ENCODE measurements around the gene IFT122.
"Not testable (repeated sequence)": the region's sequence is repeated elsewhere in the genome, so short reads cannot be mapped to it uniquely, and the experiment has no call there.

IFT122 gene

DNA sequence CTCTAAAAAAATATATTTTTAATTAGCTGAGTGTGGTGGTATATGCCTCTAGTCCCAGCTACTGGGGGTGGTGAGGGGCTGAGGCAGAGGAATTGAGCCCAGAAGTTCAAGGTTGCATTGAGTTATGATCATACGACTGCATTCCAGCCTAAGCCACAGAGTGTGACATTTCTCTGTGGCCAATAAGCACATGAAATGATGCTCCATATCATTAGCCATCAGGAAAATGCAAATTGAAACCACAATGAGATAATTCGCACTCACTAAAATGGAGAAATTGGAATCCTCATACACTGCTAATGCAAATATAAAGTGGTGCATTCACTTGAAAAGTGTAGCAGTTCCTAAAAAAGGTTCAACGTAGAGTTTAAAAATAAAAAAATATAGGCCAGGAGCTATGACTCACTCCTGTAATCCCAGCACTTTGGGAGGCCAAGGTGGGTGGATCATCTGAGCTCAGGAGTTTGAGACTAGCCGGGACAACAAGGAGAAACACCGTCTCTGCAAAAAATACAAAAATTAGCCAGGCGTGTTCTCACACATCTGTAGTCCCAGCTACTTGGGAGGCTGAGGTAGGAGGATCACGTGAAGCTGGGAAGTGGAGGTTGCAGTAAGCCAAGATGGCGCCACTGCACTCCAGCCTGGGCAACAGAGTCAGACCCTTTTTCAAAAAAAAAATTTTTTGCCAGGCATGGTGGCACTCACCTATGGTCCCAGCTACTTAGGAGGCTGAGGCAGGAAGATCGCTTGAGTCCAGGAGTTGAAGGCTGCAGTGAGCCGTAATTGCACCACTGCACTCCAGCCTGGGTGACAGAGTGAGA is 35.2 kb downstream of the IFT122 start:
- in situ Hi-C loops (cut with HindIII; ENCODE audit: low pct_unique_long_range_greater_than_20kb, low sequenced_read_pairs): no loop called here
- TF ChIP-seq JUND (IDR thresholded peaks at IDR 0.05; ENCODE audit: low read depth): no peak
- DNase-seq (ENCODE audit: low read depth in 1 of 2, low spot score in 1 of 2): no peak

DNA sequence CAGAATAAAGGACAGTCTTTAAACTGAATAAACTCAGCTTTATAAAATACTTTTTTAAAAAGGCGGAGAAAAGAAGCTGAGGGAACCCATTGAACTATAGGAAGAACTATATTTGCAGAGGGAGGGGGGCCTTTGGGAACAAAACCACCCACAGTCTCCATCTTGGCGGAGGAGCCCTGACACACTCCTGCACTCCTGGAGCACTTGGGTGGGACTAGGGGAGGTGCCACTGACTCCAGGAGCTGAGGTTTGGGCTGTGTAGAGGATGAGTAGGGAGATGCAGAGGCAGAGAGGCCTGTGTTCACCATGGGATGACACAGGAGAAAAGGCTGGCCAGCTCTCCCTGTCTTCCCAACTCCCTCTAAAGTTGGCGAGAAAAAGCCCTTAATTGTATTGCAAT is 35.8 kb downstream of the IFT122 start:
- no peak for DNase-seq (ENCODE audit: low read depth in 1 of 2, low spot score in 1 of 2)
- in situ Hi-C loops (cut with HindIII; ENCODE audit: low pct_unique_long_range_greater_than_20kb, low sequenced_read_pairs): no loop called here
- no peak for TF ChIP-seq JUND (IDR thresholded peaks at IDR 0.05; ENCODE audit: low read depth)

GRCh38 chr3:129476586-129476985 is 36.6 kb downstream of the IFT122 start:
- TF ChIP-seq JUND (IDR thresholded peaks at IDR 0.05; ENCODE audit: low read depth): no peak
- in situ Hi-C loops (cut with HindIII; ENCODE audit: low pct_unique_long_range_greater_than_20kb, low sequenced_read_pairs): no loop called here
- DNase-seq (ENCODE audit: low read depth in 1 of 2, low spot score in 1 of 2): no peak

- DNase-seq (ENCODE audit: low read depth in 1 of 2, low spot score in 1 of 2); in situ Hi-C loops (cut with HindIII; ENCODE audit: low pct_unique_long_range_greater_than_20kb, low sequenced_read_pairs): not testable (repeated sequence)
Observed at GRCh38 chr3:129481225-129481765, 41.3 kb downstream of the IFT122 start.

DNA sequence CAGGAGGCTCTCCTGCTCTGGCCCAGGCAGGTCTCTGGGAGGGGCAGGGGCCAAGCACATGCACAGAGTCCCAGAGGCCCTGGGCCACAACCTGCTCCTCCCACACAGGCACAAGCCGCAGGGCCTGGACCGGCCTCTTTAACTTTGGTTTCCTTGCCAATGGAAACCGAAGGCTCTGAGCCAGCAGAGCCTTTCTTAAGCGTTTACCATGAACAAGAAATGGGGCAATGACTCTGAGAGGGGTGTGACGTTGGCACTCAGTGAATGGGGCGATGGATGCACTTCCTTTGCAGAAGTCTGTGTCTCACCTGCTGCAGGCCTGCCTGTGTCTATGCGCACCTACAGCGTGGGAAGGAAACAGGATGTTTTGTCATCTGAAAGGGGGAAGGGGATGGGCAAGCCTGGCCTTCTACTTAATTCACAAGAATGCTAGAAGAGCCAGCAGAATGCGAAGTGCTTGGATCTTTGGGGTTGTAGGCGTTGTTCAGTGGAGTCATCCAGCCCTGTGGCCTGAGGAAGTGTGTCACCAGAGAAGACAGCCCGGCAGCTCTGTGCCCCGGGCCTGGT is 41.8 kb downstream of the IFT122 start:
- TF ChIP-seq JUND (IDR thresholded peaks at IDR 0.05; ENCODE audit: low read depth): no peak
- DNase-seq (ENCODE audit: low read depth in 1 of 2, low spot score in 1 of 2): peak in 1 of 2 experiments; percentile 57
- in situ Hi-C loops (cut with HindIII; ENCODE audit: low pct_unique_long_range_greater_than_20kb, low sequenced_read_pairs): no loop called here

- no peak for TF ChIP-seq JUND (IDR thresholded peaks at IDR 0.05; ENCODE audit: low read depth)
- no peak for DNase-seq (ENCODE audit: low read depth in 1 of 2, low spot score in 1 of 2)
- in situ Hi-C loops (cut with HindIII; ENCODE audit: low pct_unique_long_range_greater_than_20kb, low sequenced_read_pairs): no loop called here
Observed at GRCh38 chr3:129482721-129483120, 42.7 kb downstream of the IFT122 start.

DNA sequence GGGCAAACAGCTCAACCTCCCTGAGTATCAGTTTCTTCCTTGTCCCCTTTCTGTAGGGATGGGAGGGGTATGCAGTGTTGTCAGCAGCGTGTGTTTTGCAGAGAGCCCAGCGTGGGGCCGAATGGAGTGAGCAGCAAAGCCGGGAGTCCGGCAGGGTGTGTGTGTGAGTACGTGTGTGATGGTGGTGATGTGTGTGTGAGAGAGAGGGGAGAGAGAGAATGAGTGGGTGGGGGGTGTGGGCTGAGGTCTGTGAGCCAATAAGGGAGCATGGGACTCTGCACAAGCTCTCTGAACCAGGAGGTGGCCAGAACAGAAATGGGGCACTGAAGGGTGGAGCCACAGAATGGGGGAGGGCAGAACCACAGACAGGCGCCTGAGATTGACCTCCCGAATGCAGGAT is 43.8 kb downstream of the IFT122 start:
- in situ Hi-C loops (cut with HindIII; ENCODE audit: low pct_unique_long_range_greater_than_20kb, low sequenced_read_pairs): no loop called here
- no peak for TF ChIP-seq JUND (IDR thresholded peaks at IDR 0.05; ENCODE audit: low read depth)

GRCh38 chr3:129485146-129485545 is 45.1 kb downstream of the IFT122 start:
- DNase-seq (ENCODE audit: low read depth in 1 of 2, low spot score in 1 of 2); in situ Hi-C loops (cut with HindIII; ENCODE audit: low pct_unique_long_range_greater_than_20kb, low sequenced_read_pairs): not testable (repeated sequence)

More for the DNA sequence above, 43.8 kb downstream of the IFT122 start:
- DNase-seq (ENCODE audit: low read depth in 1 of 2, low spot score in 1 of 2): no peak

DNA sequence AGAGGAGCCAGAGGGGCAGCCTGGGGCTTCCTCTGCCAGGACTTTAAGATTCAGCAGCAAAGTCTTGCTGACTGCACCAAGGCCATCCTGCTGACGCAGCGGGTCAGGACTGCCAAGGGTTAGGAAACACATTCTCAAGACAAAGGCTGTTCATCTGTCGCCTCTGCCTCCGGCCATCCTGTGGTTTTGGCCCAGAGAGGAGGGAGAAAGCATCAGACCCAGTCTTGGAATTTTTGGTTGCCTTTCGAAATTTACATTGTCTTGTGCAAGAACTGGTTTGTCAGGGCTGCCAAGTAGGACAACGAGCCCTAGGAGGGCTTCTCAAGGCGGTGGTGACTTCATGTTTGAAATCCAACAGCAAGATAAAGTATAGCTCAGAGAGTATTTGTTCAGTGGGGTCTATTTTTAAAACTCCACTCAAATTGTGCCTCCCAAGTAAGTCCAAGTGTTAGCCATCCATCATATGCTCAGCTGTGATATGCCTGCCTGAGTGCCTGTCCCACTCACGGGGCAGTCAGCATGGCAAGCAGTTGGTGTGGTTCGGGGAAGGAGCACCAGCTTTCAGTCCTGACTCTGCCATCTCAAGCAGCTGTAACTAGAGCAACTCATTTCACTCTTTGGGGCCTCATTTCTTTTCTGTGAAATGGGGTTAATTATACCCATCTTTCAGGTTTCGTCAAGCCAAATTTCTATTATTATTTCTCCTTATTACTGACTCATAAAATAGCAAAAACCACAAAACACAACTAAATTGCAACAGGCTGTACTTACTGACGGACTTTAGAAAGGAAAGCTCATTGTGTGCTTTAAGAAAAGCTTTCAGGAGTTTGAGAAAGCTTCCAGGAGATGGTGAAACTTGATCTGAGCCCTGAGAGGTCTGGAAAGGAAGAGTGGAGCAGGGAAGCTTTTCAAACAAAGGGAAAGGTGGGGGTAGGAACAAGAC is 46.0 kb downstream of the IFT122 start:
- in situ Hi-C loops (cut with HindIII; ENCODE audit: low pct_unique_long_range_greater_than_20kb, low sequenced_read_pairs): no loop called here
- DNase-seq (ENCODE audit: low read depth in 1 of 2, low spot score in 1 of 2): peak; percentile 44 to 99
- peak; percentile 70; the same call in 1 of the 2 replicates for TF ChIP-seq JUND (IDR thresholded peaks at IDR 0.05; ENCODE audit: low read depth)

DNA sequence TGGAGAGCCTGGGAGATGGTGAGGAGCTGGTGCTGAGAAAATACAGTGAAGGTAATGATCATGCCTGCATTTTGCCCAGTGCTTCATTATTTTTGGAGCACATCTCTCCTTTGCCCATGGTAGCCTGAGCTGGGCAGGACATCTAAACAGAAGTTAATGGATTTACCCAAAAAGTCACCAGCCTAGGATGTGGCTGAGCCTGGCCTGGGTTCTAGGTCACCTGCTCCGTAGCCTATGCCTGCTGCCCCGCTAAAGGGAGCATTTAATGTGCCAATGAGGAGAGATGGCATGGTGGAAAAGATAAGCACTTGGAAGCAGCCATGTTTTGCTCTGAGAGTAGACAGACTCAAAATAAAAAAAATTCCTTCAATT is 46.6 kb downstream of the IFT122 start:
- in situ Hi-C loops (cut with HindIII; ENCODE audit: low pct_unique_long_range_greater_than_20kb, low sequenced_read_pairs): no loop called here
- TF ChIP-seq JUND (IDR thresholded peaks at IDR 0.05; ENCODE audit: low read depth): no peak
- DNase-seq (ENCODE audit: low read depth in 1 of 2, low spot score in 1 of 2): no peak

DNA sequence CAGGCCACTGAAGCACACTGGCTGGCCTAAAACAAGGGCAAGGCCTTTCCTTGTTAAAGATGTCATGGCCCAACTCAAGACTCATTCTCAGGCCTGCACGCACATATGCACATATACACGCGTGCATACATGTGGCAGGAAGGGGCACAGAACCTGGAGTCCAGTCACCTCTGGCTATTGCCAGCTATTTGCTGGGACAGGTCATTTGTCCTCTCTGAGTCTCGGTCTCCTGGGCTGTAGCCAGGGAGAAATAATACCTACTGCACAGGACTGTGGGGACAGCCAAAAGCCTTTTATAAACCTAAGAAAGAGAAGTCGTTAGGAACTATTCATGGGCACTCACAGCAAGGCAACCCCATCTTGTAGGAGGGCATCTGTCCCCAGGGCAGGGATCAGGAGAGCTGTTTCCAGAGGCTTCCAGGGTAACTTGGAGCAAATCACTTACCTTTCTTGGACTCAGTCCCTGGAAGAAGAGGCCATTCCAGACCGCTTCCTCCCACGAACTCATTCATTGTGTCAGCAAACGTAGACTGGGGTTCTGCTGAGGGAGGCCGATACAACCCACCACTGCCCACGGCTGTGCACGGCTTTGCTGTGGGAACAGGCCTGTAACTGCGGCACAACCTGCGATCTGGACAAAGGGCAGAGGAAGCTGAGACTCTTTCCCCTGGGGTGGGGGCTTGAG is 47.3 kb downstream of the IFT122 start:
- in situ Hi-C loops (cut with HindIII; ENCODE audit: low pct_unique_long_range_greater_than_20kb, low sequenced_read_pairs): no loop called here

DNA sequence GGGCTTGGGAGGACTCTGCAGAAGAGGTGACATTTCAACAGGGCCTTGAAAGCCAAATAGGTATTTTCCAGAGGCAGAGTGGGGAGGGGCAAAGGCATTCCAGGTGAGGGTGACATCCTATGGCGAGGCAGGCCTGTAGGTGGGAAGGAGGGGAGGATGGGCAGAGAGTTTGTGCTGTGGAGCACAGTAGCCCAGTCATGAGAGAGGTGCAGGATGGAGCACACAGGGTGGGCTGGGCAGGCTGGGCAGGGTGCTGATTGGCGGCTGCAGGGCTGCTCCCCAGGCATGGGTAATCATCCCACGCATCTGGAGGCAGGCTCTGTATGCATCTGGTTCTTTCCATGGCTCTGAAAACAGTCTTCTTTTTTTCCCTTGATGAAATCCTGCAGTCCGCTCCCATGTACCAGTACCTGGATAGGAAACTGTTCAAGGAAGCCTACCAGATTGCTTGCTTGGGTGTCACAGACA is 47.9 kb downstream of the IFT122 start:
- in situ Hi-C loops (cut with HindIII; ENCODE audit: low pct_unique_long_range_greater_than_20kb, low sequenced_read_pairs); DNase-seq (ENCODE audit: low read depth in 1 of 2, low spot score in 1 of 2): not testable (repeated sequence)

More for the DNA sequence above, 47.3 kb downstream of the IFT122 start:
- TF ChIP-seq JUND (IDR thresholded peaks at IDR 0.05; ENCODE audit: low read depth): no peak
- no peak for DNase-seq (ENCODE audit: low read depth in 1 of 2, low spot score in 1 of 2)

- in situ Hi-C loops (cut with HindIII; ENCODE audit: low pct_unique_long_range_greater_than_20kb, low sequenced_read_pairs); DNase-seq (ENCODE audit: low read depth in 1 of 2, low spot score in 1 of 2): not testable (repeated sequence)
Observed at GRCh38 chr3:129489258-129489657, 49.2 kb downstream of the IFT122 start.

All from T47D (cell line).